Measurements from ENCODE around the gene FAXDC2. TPM values are rescaled to one million over a fixed set of nuclear protein-coding genes. Genes with fewer than 3 reads are reported as not detected.
A peak's percentile ranks its signal among the peaks of the same experiment; 100 is the strongest.

Gene FAXDC2
- total and polyA plus RNA-seq, 2 of the 13 experiments (the other 11 are each of a cell fraction or from before 2014, with no cell fraction given) = 4.7 to 58.8 TPM

GRCh38 chr5:154834053-154834452 lies 16.4 kb downstream of the FAXDC2 start (continued):
- TF ChIP-seq, protein P1, sequence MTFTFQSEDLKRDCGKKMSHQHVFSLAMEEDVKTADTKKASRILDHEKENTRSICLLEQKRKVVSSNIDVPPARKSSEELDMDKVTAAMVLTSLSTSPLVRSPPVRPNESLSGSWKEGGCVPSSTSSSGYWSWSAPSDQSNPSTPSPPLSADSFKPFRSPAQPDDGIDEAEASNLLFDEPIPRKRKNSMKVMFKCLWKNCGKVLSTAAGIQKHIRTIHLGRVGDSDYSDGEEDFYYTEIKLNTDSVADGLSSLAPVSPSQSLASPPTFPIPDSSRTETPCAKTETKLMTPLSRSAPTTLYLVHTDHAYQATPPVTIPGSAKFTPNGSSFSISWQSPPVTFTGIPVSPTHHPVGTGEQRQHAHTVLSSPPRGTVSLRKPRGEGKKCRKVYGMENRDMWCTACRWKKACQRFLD (CRISPR knock-in tag; IDR thresholded peaks at IDR 0.05; ENCODE audit: borderline replicate concordance) = no peak
- TF ChIP-seq ZNF510 (CRISPR knock-in tag; IDR thresholded peaks at IDR 0.05; ENCODE audit: low read depth) (no peak), SALL1 (CRISPR knock-in tag; IDR thresholded peaks at IDR 0.05) (peak; percentile 58; the same call in 1 of the 2 replicates), NFIB (CRISPR knock-in tag; IDR thresholded peaks at IDR 0.05; ENCODE audit: borderline replicate concordance) (no peak), ZNF296 (CRISPR knock-in tag; conservative IDR thresholded peaks at IDR 0.05) (no peak), ZNF33A (CRISPR knock-in tag; IDR thresholded peaks at IDR 0.05; ENCODE audit: borderline replicate concordance) (no peak), ZNF549 (CRISPR knock-in tag; IDR thresholded peaks at IDR 0.05) (no peak), MIER3 (CRISPR knock-in tag; IDR thresholded peaks at IDR 0.05; ENCODE audit: borderline replicate concordance) (0 out of 2 replicates have a peak, but pooled peaks have one; percentile 36), HHEX (CRISPR knock-in tag; IDR thresholded peaks at IDR 0.05) (peak; percentile 85), AKAP8 (CRISPR knock-in tag; IDR thresholded peaks at IDR 0.05) (no peak), PRPF4 (IDR thresholded peaks at IDR 0.05; ENCODE audit: low read depth, low read length, poor library complexity, severe bottlenecking) (no peak), BRD4 (CRISPR knock-in tag; IDR thresholded peaks at IDR 0.05) (no peak), DNMT1 (CRISPR knock-in tag; IDR thresholded peaks at IDR 0.05) (no peak), ARID5B (CRISPR knock-in tag; IDR thresholded peaks at IDR 0.05) (peak; percentile 85)
- TF ChIP-seq, protein P2, sequence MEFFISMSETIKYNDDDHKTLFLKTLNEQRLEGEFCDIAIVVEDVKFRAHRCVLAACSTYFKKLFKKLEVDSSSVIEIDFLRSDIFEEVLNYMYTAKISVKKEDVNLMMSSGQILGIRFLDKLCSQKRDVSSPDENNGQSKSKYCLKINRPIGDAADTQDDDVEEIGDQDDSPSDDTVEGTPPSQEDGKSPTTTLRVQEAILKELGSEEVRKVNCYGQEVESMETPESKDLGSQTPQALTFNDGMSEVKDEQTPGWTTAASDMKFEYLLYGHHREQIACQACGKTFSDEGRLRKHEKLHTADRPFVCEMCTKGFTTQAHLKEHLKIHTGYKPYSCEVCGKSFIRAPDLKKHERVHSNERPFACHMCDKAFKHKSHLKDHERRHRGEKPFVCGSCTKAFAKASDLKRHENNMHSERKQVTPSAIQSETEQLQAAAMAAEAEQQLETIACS (CRISPR knock-in tag; IDR thresholded peaks at IDR 0.05) = no peak
- TF ChIP-seq, protein P3, sequence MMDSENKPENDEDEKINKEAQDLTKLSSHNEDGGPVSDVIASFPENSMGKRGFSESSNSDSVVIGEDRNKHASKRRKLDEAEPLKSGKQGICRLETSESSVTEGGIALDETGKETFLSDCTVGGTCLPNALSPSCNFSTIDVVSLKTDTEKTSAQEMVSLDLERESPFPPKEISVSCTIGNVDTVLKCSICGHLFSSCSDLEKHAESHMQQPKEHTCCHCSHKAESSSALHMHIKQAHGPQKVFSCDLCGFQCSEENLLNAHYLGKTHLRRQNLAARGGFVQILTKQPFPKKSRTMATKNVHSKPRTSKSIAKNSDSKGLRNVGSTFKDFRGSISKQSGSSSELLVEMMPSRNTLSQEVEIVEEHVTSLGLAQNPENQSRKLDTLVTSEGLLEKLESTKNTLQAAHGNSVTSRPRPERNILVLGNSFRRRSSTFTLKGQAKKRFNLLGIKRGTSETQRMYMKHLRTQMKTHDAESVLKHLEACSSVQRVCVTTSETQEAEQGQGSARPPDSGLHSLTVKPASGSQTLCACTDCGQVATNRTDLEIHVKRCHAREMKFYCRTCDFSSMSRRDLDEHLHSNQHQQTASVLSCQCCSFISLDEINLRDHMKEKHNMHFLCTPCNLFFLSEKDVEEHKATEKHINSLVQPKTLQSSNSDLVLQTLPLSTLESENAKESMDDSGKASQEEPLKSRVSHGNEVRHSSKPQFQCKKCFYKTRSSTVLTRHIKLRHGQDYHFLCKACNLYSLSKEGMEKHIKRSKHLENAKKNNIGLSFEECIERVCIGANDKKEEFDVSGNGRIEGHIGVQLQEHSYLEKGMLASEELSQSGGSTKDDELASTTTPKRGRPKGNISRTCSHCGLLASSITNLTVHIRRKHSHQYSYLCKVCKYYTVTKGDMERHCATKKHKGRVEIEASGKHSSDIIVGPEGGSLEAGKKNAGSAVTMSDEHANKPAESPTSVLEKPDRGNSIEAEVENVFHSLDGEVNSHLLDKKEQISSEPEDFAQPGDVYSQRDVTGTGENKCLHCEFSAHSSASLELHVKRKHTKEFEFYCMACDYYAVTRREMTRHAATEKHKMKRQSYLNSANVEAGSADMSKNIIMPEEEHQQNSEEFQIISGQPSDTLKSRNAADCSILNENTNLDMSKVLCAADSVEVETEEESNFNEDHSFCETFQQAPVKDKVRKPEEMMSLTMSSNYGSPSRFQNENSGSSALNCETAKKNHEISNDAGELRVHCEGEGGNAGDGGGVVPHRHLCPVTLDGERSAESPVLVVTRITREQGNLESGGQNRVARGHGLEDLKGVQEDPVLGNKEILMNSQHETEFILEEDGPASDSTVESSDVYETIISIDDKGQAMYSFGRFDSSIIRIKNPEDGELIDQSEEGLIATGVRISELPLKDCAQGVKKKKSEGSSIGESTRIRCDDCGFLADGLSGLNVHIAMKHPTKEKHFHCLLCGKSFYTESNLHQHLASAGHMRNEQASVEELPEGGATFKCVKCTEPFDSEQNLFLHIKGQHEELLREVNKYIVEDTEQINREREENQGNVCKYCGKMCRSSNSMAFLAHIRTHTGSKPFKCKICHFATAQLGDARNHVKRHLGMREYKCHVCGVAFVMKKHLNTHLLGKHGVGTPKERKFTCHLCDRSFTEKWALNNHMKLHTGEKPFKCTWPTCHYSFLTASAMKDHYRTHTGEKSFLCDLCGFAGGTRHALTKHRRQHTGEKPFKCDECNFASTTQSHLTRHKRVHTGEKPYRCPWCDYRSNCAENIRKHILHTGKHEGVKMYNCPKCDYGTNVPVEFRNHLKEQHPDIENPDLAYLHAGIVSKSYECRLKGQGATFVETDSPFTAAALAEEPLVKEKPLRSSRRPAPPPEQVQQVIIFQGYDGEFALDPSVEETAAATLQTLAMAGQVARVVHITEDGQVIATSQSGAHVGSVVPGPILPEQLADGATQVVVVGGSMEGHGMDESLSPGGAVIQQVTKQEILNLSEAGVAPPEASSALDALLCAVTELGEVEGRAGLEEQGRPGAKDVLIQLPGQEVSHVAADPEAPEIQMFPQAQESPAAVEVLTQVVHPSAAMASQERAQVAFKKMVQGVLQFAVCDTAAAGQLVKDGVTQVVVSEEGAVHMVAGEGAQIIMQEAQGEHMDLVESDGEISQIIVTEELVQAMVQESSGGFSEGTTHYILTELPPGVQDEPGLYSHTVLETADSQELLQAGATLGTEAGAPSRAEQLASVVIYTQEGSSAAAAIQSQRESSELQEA (CRISPR knock-in tag; IDR thresholded peaks at IDR 0.05; ENCODE audit: not compliant biosample characterization) = no peak

Measured in HepG2 (cell line).